A549 treated with CpdA at 1 μM for 4 hours (cell line): ENCODE measurements around the gene XPNPEP2. TPM values are rescaled to one million over a fixed set of nuclear protein-coding genes. Genes with fewer than 3 reads are reported as not detected.

Source experiments
- total RNA-seq: library from RNA; stranded (reverse); fragments of 200-300 nt; extraction: Qiagen RNA extraction; gene quantifications from 5 replicates; pipeline ENCODE4 v1.2.3, GENCODE V29; 2022; ENCODE audit warnings: low read depth

Gene XPNPEP2
- total RNA-seq, result not detected in 5 replicates

GRCh38 chrX:129738466-129739308 is at the start of gene XPNPEP2:
Gene XPNPEP2 (plus strand): TSS chrX:129738979. CDS start chrX:129739214, 235 bp downstream.

GRCh38 chrX:129779747-129780146 is 41.0 kb downstream of the XPNPEP2 start, which contains the start of gene SASH3:
Gene SASH3 (plus strand): TSS chrX:129779949. CDS start chrX:129780098, 149 bp downstream.

Other genes with a start within 250 kb of the XPNPEP2 start
- 31.8 to 58.4 TPM (median 43.0 TPM) in 5 replicates for gene SMARCA1, start 215.5 kb upstream of the XPNPEP2 start, total RNA-seq
- 19.3 to 25.0 TPM (median 23.5 TPM) in 5 replicates for gene OCRL, start 198.7 kb upstream of the XPNPEP2 start, total RNA-seq
- 0.70 to 0.90 TPM (median 0.79 TPM) in 5 replicates for gene APLN, start 84.0 kb upstream of the XPNPEP2 start, total RNA-seq
- not detected in 5 replicates for gene SASH3, start 41.0 kb downstream of the XPNPEP2 start, total RNA-seq
- gene ZDHHC9, start 104.9 kb downstream of the XPNPEP2 start, total RNA-seq, result 37.3 to 41.8 TPM (median 39.5 TPM) in 5 replicates
- 43.8 to 58.1 TPM (median 48.2 TPM) in 5 replicates for gene UTP14A, start 167.2 kb downstream of the XPNPEP2 start, total RNA-seq
- 5.1 to 10.8 TPM (median 8.9 TPM) in 5 replicates for gene BCORL1, start 243.7 kb downstream of the XPNPEP2 start, total RNA-seq